ENCODE measurements around the gene OR10H4. TPM values are rescaled to one million over a fixed set of nuclear protein-coding genes. Genes with fewer than 3 reads are reported as not detected.

Gene OR10H4
- total and polyA plus RNA-seq, 2 donors: not detected

GRCh38 chr19:15991602-15992001 is 42.8 kb downstream of the OR10H4 start:
- no peaks in the 10 kb centered on the region for H3K4me1 ChIP-seq (ENCODE audit: control insufficient read depth in 2 of 2, insufficient read depth in 2 of 2, low read length in 2 of 2)
- peaks cover 0 to 9% of the 10 kb centered on the region in 2 donors for H3K9me3 ChIP-seq (ENCODE audit: control insufficient read depth in 2 of 2, insufficient read depth in 1 of 2, low read length in 1 of 2)
- no peak for DNase-seq (ENCODE audit: low read depth in 6 of 9, low spot score in 9 of 9)
- H3K4me3 ChIP-seq (ENCODE audit: low read length in 2 of 2): no peak overlapping the region
- peaks cover 0 to 2% of the 10 kb centered on the region in 2 donors for H3K27me3 ChIP-seq (ENCODE audit: control insufficient read depth in 2 of 2, insufficient read depth in 1 of 2, low read length in 1 of 2)
- no peak overlapping the region for H3K27ac ChIP-seq (ENCODE audit: low read depth in 1 of 2, low read length in 1 of 2)
- H3K36me3 ChIP-seq (ENCODE audit: control insufficient read depth in 2 of 2, insufficient read depth in 2 of 2, low read length in 1 of 2): no peaks in the 10 kb centered on the region

- H3K27ac ChIP-seq (ENCODE audit: low read depth in 1 of 2, low read length in 1 of 2): no peak overlapping the region
- H3K4me1 ChIP-seq (ENCODE audit: control insufficient read depth in 2 of 2, insufficient read depth in 2 of 2, low read length in 2 of 2): no peaks in the 10 kb centered on the region
- H3K4me3 ChIP-seq (ENCODE audit: low read length in 2 of 2): no peak overlapping the region
- peaks cover 0 to 2% of the 10 kb centered on the region in 2 donors for H3K27me3 ChIP-seq (ENCODE audit: control insufficient read depth in 2 of 2, insufficient read depth in 1 of 2, low read length in 1 of 2)
- H3K9me3 ChIP-seq (ENCODE audit: control insufficient read depth in 2 of 2, insufficient read depth in 1 of 2, low read length in 1 of 2): peaks cover 0 to 9% of the 10 kb centered on the region in 2 donors
- H3K36me3 ChIP-seq (ENCODE audit: control insufficient read depth in 2 of 2, insufficient read depth in 2 of 2, low read length in 1 of 2): no peaks in the 10 kb centered on the region
- 80% methylated on average over 5 of the region's 5 CpGs for WGBS
- no peak for DNase-seq (ENCODE audit: low read depth in 6 of 9, low spot score in 9 of 9)
Observed at GRCh38 chr19:15992014-15992413, 43.2 kb downstream of the OR10H4 start.

- Histone ChIP-seq H3K36me3 (ENCODE audit: control insufficient read depth in 2 of 2, insufficient read depth in 2 of 2, low read length in 1 of 2) (no peaks in the 10 kb centered on the region), H3K4me1 (ENCODE audit: control insufficient read depth in 2 of 2, insufficient read depth in 2 of 2, low read length in 2 of 2) (no peaks in the 10 kb centered on the region), H3K27me3 (ENCODE audit: control insufficient read depth in 2 of 2, insufficient read depth in 1 of 2, low read length in 1 of 2) (peaks cover 0 to 2% of the 10 kb centered on the region in 2 donors), H3K9me3 (ENCODE audit: control insufficient read depth in 2 of 2, insufficient read depth in 1 of 2, low read length in 1 of 2) (peaks cover 0 to 9% of the 10 kb centered on the region in 2 donors), H3K27ac (ENCODE audit: low read depth in 1 of 2, low read length in 1 of 2) (no peak overlapping the region), H3K4me3 (ENCODE audit: low read length in 2 of 2) (no peak overlapping the region)
- DNase-seq (ENCODE audit: low read depth in 6 of 9, low spot score in 9 of 9): no peak
- WGBS: 77% methylated on average over 6 of the region's 6 CpGs
Observed at GRCh38 chr19:15995536-15995935, 46.7 kb downstream of the OR10H4 start.

GRCh38 chr19:15998166-15998565 is 49.4 kb downstream of the OR10H4 start:
- H3K4me1 ChIP-seq (ENCODE audit: control insufficient read depth in 2 of 2, insufficient read depth in 2 of 2, low read length in 2 of 2): peaks cover 5 to 6% of the 10 kb centered on the region in 2 donors
- H3K27ac ChIP-seq (ENCODE audit: low read depth in 1 of 2, low read length in 1 of 2): no peak overlapping the region
- H3K4me3 ChIP-seq (ENCODE audit: low read length in 2 of 2): no peak overlapping the region
- DNase-seq (ENCODE audit: low read depth in 6 of 9, low spot score in 9 of 9): no peak
- H3K9me3 ChIP-seq (ENCODE audit: control insufficient read depth in 2 of 2, insufficient read depth in 1 of 2, low read length in 1 of 2): peaks cover 0 to 9% of the 10 kb centered on the region in 2 donors
- no peaks in the 10 kb centered on the region for H3K27me3 ChIP-seq (ENCODE audit: control insufficient read depth in 2 of 2, insufficient read depth in 1 of 2, low read length in 1 of 2)
- no peaks in the 10 kb centered on the region for H3K36me3 ChIP-seq (ENCODE audit: control insufficient read depth in 2 of 2, insufficient read depth in 2 of 2, low read length in 1 of 2)
- WGBS: 94% methylated on average over 4 of the region's 4 CpGs

Other genes starting within 250 kb of the OR10H4 start
- not detected for gene OR10H2, start 221.0 kb upstream of the OR10H4 start, total RNA-seq
- gene OR10H2, start 221.0 kb upstream of the OR10H4 start, polyA plus RNA-seq: not detected
- gene OR10H3, start 211.0 kb upstream of the OR10H4 start, total RNA-seq: not detected
- gene OR10H3, start 211.0 kb upstream of the OR10H4 start, polyA plus RNA-seq: not detected
- not detected for gene OR10H5, start 161.3 kb upstream of the OR10H4 start, total RNA-seq
- 0.05 TPM for gene OR10H5, start 161.3 kb upstream of the OR10H4 start, polyA plus RNA-seq
- gene OR10H1, start 133.3 kb upstream of the OR10H4 start, total RNA-seq: not detected
- gene OR10H1, start 133.3 kb upstream of the OR10H4 start, polyA plus RNA-seq: 0.09 TPM
- gene CYP4F2, start 50.9 kb upstream of the OR10H4 start, total RNA-seq: 0.09 TPM
- gene CYP4F2, start 50.9 kb upstream of the OR10H4 start, polyA plus RNA-seq: 0.16 TPM
- not detected for gene CYP4F11, start 14.5 kb upstream of the OR10H4 start, total RNA-seq
- gene CYP4F11, start 14.5 kb upstream of the OR10H4 start, polyA plus RNA-seq: 0.07 TPM
- gene TPM4, start 127.5 kb downstream of the OR10H4 start, total RNA-seq: 131 TPM
- gene TPM4, start 127.5 kb downstream of the OR10H4 start, polyA plus RNA-seq: 253 TPM
- gene RAB8A, start 162.9 kb downstream of the OR10H4 start, total RNA-seq: 35.3 TPM
- gene RAB8A, start 162.9 kb downstream of the OR10H4 start, polyA plus RNA-seq: 32.8 TPM
- gene HSH2D, start 194.7 kb downstream of the OR10H4 start, total RNA-seq: 17.1 TPM
- 40.4 TPM for gene HSH2D, start 194.7 kb downstream of the OR10H4 start, polyA plus RNA-seq
- 1.0 TPM for gene CIB3, start 224.5 kb downstream of the OR10H4 start, total RNA-seq
- gene CIB3, start 224.5 kb downstream of the OR10H4 start, polyA plus RNA-seq: 0.48 TPM
- gene FAM32A, start 236.4 kb downstream of the OR10H4 start, total RNA-seq: 106 TPM
- 94.2 TPM for gene FAM32A, start 236.4 kb downstream of the OR10H4 start, polyA plus RNA-seq
- 38.4 TPM for gene AP1M1, start 248.9 kb downstream of the OR10H4 start, total RNA-seq
- 36.9 TPM for gene AP1M1, start 248.9 kb downstream of the OR10H4 start, polyA plus RNA-seq